SU-DHL-6 (cell line): Measurements from ENCODE around the gene SMAD6.

ENCODE experiments used
- H2AFZ ChIP-seq: fragments of 200-600 bp; sonication (generic); 2 replicates; pipeline ENCODE4 v1.6.1; 2014; ENCODE audit warnings: low read depth, mild to moderate bottlenecking, moderate library complexity, mixed read lengths, antibody characterized with exemption, low read length; ENCODE audit not compliant: severe bottlenecking
- H3F3A ChIP-seq: fragments of 200-600 bp; shearing (Covaris generic); 2 replicates; pipeline ENCODE4 v1.6.0; 2016; ENCODE audit warnings: antibody characterized with exemption, mild to moderate bottlenecking; ENCODE audit not compliant: insufficient read depth
- H3K27ac ChIP-seq: fragments of 200-600 bp; sonication (generic); 2 replicates; pipeline ENCODE4 v1.5.1; 2016; ENCODE audit warnings: low read depth, mild to moderate bottlenecking, low read length, moderate library complexity, mixed read lengths
- H3K27me3 ChIP-seq: fragments of 200-600 bp; sonication (generic), shearing (Covaris generic); 2 replicates; pipeline ENCODE4 v1.6.0; 2014; ENCODE audit warnings: mild to moderate bottlenecking, low read length
- H3K36me3 ChIP-seq: fragments of 200-600 bp; sonication (generic); 2 replicates; pipeline ENCODE4 v1.6.1; 2014; ENCODE audit warnings: mild to moderate bottlenecking, low read length, mixed read lengths
- H3K4me2 ChIP-seq: fragments of 300-600, 200-600 bp; shearing (Covaris generic), sonication (generic); 2 replicates; pipeline ENCODE4 v1.6.0; 2014; ENCODE audit warnings: low read length, low read depth, mild to moderate bottlenecking; ENCODE audit not compliant: poor library complexity, severe bottlenecking
- H3K4me3 ChIP-seq: fragments of 200-600 bp; sonication (generic); 2 replicates; pipeline ENCODE4 v1.5.1; 2014; ENCODE audit warnings: antibody characterized with exemption, low read length, mild to moderate bottlenecking, mixed read lengths; ENCODE audit not compliant: insufficient read depth, poor library complexity, severe bottlenecking
- H3K79me2 ChIP-seq: fragments of 200-600 bp; sonication (generic); 2 replicates; pipeline ENCODE4 v1.6.1; 2014; ENCODE audit warnings: mild to moderate bottlenecking, low read length, moderate library complexity; ENCODE audit not compliant: insufficient read depth
- H3K9ac ChIP-seq: fragments of 200-600 bp; sonication (generic); 2 replicates; pipeline ENCODE4 v1.7.0; 2014; ENCODE audit warnings: mild to moderate bottlenecking, low read length
- H3K9me2 ChIP-seq: fragments of 200-600 bp; sonication (generic); replicated peaks from 2 replicates; pipeline ENCODE4 v1.6.1; 2014; ENCODE audit warnings: low read length; ENCODE audit not compliant: insufficient read depth
- H3K9me3 ChIP-seq: fragments of 200-600 bp; sonication (generic); 2 replicates; pipeline ENCODE4 v1.6.1; 2014; ENCODE audit warnings: low read length, mixed read lengths; ENCODE audit not compliant: insufficient read depth
- H4K20me1 ChIP-seq: fragments of 200-600 bp; sonication (generic); 2 replicates; pipeline ENCODE4 v1.6.1; 2014; ENCODE audit warnings: low read depth, mild to moderate bottlenecking, antibody characterized with exemption, low read length, moderate library complexity, mixed read lengths
- EZH2phosphoT487 ChIP-seq: fragments of 200-600 bp; sonication (generic), shearing (Covaris generic); conservative IDR thresholded peaks from 2 replicates; pipeline ENCODE4 v1.6.1; 2018; ENCODE audit warnings: mild to moderate bottlenecking, antibody characterized with exemption, low read length, moderate library complexity, mixed read lengths
- TF ChIP-seq, protein P1 (sequence below): fragments of 200-600 bp; sonication (generic); IDR thresholded peaks from one replicate; pipeline ENCODE4 v1.5.1; 2017; ENCODE audit warnings: antibody characterized with exemption, mild to moderate bottlenecking, low read length, moderate library complexity; ENCODE audit not compliant: insufficient read depth, poor library complexity, severe bottlenecking

Gene SMAD6

DNA sequence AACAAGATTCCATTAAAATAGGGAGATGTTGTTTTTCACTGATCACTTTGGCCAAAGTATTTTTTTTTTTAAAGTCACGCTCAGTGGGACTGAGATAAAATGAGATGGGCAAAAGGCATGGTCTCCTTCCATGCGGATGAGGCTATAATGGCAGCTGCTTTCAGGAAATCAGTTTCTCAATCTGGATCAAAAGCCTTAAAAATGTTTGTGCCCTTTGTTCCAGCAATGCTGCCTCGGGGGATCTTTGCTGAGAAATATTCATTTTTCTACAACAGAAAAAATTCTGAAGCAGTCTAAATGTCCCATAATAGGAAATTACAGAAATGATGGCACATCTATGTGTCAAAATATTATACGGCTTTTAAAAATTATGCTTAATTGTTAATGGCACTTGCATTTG is 97.2 kb downstream of the SMAD6 start:
- Histone ChIP-seq H4K20me1 (no peaks in the 10 kb centered on the region), H2AFZ (no peak overlapping the region), H3K27me3 (no peaks in the 10 kb centered on the region), H3F3A (no peaks in the 10 kb centered on the region), H3K79me2 (no peaks in the 10 kb centered on the region), H3K9me2 (no peaks in the 10 kb centered on the region), H3K9me3 (no peaks in the 10 kb centered on the region), H3K9ac (no peak overlapping the region), H3K4me3 (no peak overlapping the region), H3K4me2 (no peak overlapping the region), H3K36me3 (no peaks in the 10 kb centered on the region), H3K27ac (no peak overlapping the region)
- TF ChIP-seq, protein P1, sequence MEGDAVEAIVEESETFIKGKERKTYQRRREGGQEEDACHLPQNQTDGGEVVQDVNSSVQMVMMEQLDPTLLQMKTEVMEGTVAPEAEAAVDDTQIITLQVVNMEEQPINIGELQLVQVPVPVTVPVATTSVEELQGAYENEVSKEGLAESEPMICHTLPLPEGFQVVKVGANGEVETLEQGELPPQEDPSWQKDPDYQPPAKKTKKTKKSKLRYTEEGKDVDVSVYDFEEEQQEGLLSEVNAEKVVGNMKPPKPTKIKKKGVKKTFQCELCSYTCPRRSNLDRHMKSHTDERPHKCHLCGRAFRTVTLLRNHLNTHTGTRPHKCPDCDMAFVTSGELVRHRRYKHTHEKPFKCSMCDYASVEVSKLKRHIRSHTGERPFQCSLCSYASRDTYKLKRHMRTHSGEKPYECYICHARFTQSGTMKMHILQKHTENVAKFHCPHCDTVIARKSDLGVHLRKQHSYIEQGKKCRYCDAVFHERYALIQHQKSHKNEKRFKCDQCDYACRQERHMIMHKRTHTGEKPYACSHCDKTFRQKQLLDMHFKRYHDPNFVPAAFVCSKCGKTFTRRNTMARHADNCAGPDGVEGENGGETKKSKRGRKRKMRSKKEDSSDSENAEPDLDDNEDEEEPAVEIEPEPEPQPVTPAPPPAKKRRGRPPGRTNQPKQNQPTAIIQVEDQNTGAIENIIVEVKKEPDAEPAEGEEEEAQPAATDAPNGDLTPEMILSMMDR: no peak
- TF ChIP-seq EZH2phosphoT487: no peak

DNA sequence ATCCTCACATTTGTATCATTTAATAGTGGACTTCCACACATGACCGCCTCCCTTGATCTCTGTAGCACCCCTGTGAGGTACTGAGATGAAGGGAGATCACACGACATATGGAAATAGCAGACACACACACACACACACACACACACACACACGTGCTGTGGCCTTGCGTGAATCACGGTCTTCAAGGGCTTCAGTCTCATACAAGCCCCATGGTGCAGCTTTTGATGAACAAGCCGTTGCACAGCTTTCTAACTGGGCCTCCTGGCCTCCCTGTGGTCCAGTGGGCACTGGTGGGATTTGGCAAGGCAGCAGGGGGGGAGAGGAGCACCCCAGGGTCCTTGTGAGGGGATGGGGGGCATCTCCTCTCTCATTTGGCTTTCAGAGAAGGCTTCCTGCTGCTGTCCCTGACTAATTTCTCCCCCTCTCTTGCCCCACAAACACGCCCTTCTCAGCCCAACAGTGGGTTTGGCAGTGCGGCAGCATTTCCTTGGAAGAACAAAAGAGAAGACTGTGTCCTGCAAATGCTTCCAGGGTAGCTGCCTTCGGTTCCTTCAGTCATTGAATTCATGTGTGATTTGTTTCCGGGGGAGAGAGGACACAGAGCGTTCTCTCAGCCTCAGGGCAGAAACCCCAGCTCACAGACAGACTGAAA is 98.7 kb downstream of the SMAD6 start:
- no peak overlapping the region for H2AFZ ChIP-seq
- H3K27ac ChIP-seq: no peak overlapping the region

DNA sequence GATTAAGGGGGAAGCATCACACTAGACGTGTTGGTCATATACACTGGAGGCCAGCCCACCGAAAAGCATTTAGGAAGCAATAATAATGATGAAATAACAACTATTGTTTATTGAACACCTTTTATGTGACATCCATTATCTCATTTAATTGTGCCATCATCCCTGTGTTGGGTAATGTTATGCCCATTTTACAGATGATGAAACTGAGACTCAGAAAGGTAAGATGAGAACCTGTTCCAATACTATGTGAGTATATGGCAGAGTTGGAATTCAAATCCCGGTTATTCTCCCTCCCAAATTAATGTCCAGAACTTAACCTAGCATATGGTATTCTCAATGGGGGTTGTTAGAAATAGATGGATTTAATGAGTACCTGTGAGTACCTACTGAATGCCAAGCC is 99.2 kb downstream of the SMAD6 start:
- Histone ChIP-seq H2AFZ (no peak overlapping the region), H3K9me3 (no peaks in the 10 kb centered on the region), H3K79me2 (no peaks in the 10 kb centered on the region), H3K27ac (no peak overlapping the region), H4K20me1 (no peaks in the 10 kb centered on the region), H3K27me3 (no peaks in the 10 kb centered on the region), H3F3A (no peaks in the 10 kb centered on the region), H3K36me3 (no peaks in the 10 kb centered on the region), H3K4me3 (no peak overlapping the region), H3K9ac (no peak overlapping the region), H3K9me2 (no peaks in the 10 kb centered on the region), H3K4me2 (no peak overlapping the region)
- no peak for TF ChIP-seq EZH2phosphoT487

More for the DNA sequence above, 98.7 kb downstream of the SMAD6 start:
- Histone ChIP-seq H3K27me3 (no peaks in the 10 kb centered on the region), H3K9me3 (no peaks in the 10 kb centered on the region), H3K4me3 (no peak overlapping the region), H3K4me2 (no peak overlapping the region), H3F3A (no peaks in the 10 kb centered on the region), H3K36me3 (no peaks in the 10 kb centered on the region), H4K20me1 (no peaks in the 10 kb centered on the region), H3K9me2 (no peaks in the 10 kb centered on the region), H3K79me2 (no peaks in the 10 kb centered on the region), H3K9ac (no peak overlapping the region)
- no peak for TF ChIP-seq EZH2phosphoT487
- TF ChIP-seq, protein P1: no peak

DNA sequence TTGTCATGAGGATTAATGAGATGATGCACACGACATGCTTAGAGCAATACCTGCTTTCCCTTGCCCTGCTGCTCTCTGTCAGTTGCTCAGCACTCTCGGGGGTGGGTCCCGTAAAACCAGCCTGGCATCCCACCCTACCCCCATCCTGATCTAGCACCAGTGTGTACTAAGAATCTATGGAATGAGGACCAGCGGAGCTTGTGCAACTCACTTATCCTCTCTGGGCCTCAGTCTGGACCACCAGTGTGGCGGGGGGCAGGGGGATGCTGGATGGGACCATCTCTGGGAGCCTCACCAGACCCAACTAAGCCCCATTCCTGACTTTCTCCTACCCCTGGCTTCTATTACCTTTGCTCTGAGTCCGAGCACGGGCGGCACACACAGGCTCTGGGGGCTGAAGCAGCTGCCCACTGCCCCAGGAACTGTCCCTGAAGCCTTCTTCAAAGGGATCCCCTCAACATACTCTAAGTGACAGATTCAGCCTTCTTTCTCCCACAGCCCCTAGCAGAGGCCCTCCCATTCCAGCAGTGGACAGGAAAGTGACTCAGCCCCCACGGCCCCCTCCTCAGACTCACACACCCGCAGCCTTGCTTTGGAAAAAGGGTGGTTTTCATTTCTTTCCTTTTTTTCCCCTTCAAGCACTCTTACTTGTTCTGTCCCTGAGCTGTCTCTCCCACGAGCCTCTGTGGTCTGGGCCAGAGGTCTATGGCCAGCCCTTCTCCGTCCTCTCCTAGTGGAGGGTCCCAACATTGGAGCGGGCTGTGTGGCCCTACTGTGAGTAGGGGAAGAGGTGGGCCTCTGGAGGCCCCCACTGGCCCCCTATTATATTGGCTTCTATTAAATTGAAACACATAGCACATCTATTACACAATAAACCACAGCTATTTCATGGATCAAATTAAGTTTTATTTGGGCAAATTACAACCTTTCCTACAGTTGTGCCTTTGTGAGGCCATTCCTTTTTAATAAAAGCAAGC is 100.3 kb downstream of the SMAD6 start:
- no peak for TF ChIP-seq EZH2phosphoT487
- TF ChIP-seq, protein P1: no peak
- H3K79me2 ChIP-seq: no peaks in the 10 kb centered on the region
- H3K27ac ChIP-seq: no peak overlapping the region
- H3F3A ChIP-seq: no peaks in the 10 kb centered on the region
- H3K4me2 ChIP-seq: no peak overlapping the region
- no peaks in the 10 kb centered on the region for H3K9me3 ChIP-seq
- H4K20me1 ChIP-seq: no peaks in the 10 kb centered on the region
- no peak overlapping the region for H3K9ac ChIP-seq
- H3K27me3 ChIP-seq: no peaks in the 10 kb centered on the region
- H3K9me2 ChIP-seq: no peaks in the 10 kb centered on the region
- H3K36me3 ChIP-seq: no peaks in the 10 kb centered on the region
- H3K4me3 ChIP-seq: no peak overlapping the region
- no peak overlapping the region for H2AFZ ChIP-seq
